ENCODE data around the gene NTPCR.
"Not testable (repeated sequence)": the region's sequence is repeated elsewhere in the genome, so short reads cannot be mapped to it uniquely, and the experiment has no call there.

NTPCR gene

DNA sequence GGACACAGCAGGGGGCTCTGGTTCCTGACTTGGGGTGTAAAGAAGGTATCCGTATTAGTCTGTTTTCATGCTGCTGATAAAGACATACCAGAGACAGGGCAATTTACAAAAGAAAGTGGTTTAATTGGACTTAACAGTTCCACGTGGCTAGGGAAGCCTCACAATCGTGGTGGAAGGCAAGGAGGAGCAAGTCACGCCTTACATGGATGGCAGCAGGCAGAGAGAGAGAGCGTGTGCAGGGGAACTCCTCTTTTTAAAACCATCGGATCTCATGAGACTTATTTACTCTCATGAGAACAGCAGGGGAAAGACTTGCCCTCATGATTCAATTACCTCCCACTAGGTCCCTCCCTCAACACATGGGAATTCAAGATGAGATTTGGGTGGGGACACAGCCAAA lies 23.2 kb upstream of the NTPCR start:
- not testable (repeated sequence) for DNase-seq (ENCODE audit: low read depth in 2 of 2)

GRCh38 chr1:232927830-232928505 lies 22.4 kb upstream of the NTPCR start:
- DNase-seq (ENCODE audit: low read depth in 2 of 2): no peak

- no peak for DNase-seq (ENCODE audit: low read depth in 2 of 2)
These were observed 17.7 kb upstream of the NTPCR start for GRCh38 chr1:232932486-232933425.

- no peak for DNase-seq (ENCODE audit: low read depth in 2 of 2)
These were observed 13.5 kb upstream of the NTPCR start for GRCh38 chr1:232936941-232937340.

- DNase-seq (ENCODE audit: low read depth in 2 of 2): no peak
These were observed 12.6 kb upstream of the NTPCR start for GRCh38 chr1:232937741-232938375.

DNA sequence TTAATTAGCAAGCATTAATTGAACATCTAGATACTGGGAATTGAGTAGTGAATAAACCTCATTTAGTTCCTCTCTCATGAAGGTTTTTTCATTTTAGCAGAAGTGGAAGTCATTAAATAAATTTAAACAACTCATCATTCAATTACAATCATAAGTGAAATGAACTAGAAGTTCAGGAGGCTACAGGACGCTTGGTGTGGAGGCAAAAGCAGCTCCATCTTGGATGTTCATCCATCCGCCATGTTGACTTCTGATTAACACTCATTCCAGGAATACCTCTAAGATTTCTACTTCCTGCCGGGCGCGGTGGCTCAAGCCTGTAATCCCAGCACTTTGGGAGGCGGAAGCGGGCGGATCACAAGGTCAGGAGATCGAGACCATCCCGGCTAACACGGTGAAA lies 11.5 kb upstream of the NTPCR start:
- no peak for DNase-seq (ENCODE audit: low read depth in 2 of 2)

- DNase-seq (ENCODE audit: low read depth in 2 of 2): no peak
These were observed 10.7 kb upstream of the NTPCR start for GRCh38 chr1:232939748-232940147.

DNA sequence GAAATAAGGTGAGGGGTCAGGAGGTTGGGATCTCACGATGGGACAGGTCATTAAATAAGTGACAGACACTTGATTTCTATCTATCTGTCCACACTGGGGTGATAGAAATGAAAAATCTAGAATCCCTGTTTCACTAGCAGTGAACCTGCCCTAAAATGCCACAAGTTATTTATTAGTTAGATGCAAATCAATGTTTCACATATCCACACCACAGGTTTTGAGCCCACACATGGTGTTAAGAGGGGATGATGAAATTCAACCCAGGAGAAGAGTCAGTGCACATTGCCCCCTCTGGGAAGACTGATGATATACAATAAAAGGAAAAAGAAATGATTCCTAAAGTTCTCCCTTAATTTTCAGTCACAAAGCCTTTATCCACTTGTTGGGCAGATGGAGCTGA lies 10.1 kb upstream of the NTPCR start:
- DNase-seq (ENCODE audit: low read depth in 2 of 2): no peak

DNA sequence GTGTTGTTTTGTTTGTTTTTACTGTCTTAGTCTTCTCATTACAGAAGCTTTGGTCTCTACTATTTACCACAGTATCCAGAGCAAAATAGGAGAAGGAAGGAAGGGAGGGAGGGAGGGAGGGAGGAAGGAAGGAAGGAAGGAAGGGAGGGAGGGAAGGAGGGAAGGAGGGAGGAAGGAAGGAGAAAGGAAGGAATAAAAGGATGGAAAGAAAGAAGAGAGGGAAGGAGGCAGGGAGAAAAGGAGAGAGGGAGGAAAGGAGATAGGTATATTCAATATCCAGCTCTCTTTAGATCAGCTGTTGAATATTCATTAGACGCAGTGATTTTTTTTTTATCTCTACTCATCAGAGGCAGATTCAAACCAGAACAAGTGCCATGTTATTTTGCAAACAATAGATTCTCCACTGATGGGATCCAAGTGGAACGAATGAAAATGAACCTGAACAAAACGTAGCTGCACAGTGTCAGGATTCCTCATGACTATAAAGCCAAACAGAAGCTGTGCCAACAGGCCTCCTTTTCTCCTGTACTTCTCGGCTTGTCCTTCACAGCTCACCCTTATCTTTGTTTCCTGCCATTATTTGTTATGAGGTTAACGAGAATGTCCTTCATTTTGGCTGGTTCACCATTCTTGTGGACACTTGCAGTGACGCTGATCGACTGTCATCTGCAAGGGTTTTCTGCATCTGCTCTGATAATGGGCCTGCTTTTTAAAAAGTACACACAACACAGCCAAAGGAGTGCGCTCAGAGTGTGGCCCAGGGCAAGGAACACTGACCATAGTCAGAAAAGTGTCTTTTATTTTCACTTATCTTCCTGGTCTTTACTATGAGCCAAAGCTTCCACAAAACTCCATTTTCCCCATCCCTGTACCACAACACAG lies 7.8 kb upstream of the NTPCR start:
- no peak for DNase-seq (ENCODE audit: low read depth in 2 of 2)

- DNase-seq (ENCODE audit: low read depth in 2 of 2): no peak
These were observed 6.6 kb upstream of the NTPCR start for GRCh38 chr1:232943679-232944252.

- no peak for DNase-seq (ENCODE audit: low read depth in 2 of 2)
These were observed 6.1 kb upstream of the NTPCR start for GRCh38 chr1:232944347-232944746.

DNA sequence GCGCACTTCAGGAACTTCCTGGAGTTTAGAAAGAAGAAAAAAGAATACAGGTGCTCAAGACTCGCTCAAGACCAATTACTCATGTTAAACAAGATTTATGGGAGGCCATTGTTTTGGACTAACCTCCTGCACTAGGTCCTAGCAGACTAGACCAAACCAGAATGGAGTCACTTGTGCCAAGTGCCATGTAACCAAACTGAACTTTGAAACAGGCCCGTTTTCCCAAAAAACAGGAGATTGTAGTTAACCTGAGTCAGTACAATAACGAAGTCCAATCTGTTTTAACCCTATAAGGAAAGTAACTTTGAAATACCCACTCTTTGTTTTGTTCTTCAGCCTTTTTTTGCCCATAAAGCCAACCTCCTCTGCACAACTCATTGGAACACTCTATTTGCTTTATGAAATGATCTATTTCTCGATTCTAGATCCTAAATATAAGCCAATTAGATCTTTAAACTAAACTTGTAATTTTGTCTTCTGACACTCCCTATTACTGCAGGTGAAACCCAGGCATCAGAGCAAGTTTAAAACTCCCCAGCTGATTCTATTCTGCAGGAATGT lies 695 bp upstream of the NTPCR start:
- DNase-seq (ENCODE audit: low read depth in 2 of 2): no peak

GRCh38 chr1:232951180-232951579 lies 769 bp downstream of the NTPCR start:
- no peak for DNase-seq (ENCODE audit: low read depth in 2 of 2)

GRCh38 chr1:232951605-232952004 lies 1.2 kb downstream of the NTPCR start:
- no peak for DNase-seq (ENCODE audit: low read depth in 2 of 2)

- DNase-seq (ENCODE audit: low read depth in 2 of 2): no peak
These were observed 2.4 kb downstream of the NTPCR start for GRCh38 chr1:232952514-232953499.

GRCh38 chr1:232954594-232955365 lies 4.4 kb downstream of the NTPCR start:
- DNase-seq (ENCODE audit: low read depth in 2 of 2): no peak

DNA sequence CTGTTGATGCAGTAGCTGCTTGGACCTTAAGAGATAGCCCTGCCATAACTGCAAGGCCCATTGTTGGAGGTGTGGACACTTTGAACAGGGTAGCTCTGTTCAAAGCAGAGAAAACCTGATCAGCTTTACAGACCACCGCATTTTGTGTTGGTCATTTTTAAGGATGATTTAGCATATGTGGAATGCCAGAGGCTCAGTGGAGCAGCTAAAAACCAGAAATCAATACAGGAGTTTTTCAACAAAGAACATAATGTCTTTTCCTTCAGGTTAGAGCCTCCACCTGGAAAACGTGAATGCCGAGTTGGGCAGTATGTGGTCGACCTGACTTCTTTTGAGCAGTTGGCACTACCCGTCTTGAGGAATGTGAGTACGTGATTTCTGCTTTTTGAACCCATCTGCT lies 5.7 kb downstream of the NTPCR start:
- no peak for DNase-seq (ENCODE audit: low read depth in 2 of 2)

DNA sequence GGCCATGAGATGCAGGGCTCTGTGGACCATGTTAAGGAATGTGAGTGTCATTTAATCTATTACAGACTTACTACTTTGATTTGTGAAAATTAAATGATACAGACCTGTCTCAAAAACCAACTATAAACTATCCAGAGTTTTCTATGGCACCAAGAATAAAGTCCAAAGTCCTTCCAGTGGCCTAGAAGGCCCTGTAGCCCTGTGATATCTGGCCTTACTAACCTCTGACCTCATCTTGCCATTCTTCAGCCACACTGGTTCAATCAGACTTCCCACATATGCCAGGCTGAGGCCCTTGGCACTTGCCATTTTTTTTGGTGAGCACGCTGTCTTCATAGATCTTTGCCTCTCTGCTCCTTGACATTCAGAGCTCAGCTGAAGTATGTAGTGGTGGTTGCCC lies 7.7 kb downstream of the NTPCR start:
- no peak for DNase-seq (ENCODE audit: low read depth in 2 of 2)

Measured in stimulated activated CD4-positive, alpha-beta T cell treated with anti-CD3 and anti-CD28 coated beads, Interleukin-4, amount 100 ng/mL, for 48 hours (primary cell).